RWPE1 (cell line): ENCODE data around the gene LANCL2.

ENCODE experiments used
- CTCF ChIA-PET: fragments of 350-600 bp; sonication (Branson Sonifier 250); formaldehyde crosslinking; extraction: SDS; loops from one replicate; lab custom pipeline; 2021; lab: Yijun Ruan, JAX
- POLR2A ChIA-PET: fragments of 400-600 bp; formaldehyde crosslinking; extraction: SDS; loops from one replicate; lab custom pipeline; 2020; ENCODE audit warnings: antibody characterized with exemption; ENCODE audit not compliant: low non-redundant PET; lab: Yijun Ruan, JAX
- DNase-seq: peaks from one replicate; pipeline ENCODE4 v3.0.0; 2012; ENCODE audit warnings: low spot score
- H3K27ac ChIP-seq: fragments of 450-650 bp; 2 replicates; pipeline ENCODE4 v1.5.1; 2017
- CTCF ChIP-seq: fragments of 450-650 bp; conservative IDR thresholded peaks from 2 replicates; pipeline ENCODE4 v1.5.1; 2017; ENCODE audit warnings: low read depth, mild to moderate bottlenecking

Gene LANCL2

GRCh38 chr7:55336540-55336939 is 28.6 kb upstream of the LANCL2 start:
- ChIA-PET CTCF (no interaction called here), POLR2A (no interaction called here)
- no peak for DNase-seq
- no peak overlapping the region for H3K27ac ChIP-seq
- TF ChIP-seq CTCF: no peak

- TF ChIP-seq CTCF: no peak
- H3K27ac ChIP-seq: no peak overlapping the region
- CTCF ChIA-PET: no interaction called here
- no peak for DNase-seq
- POLR2A ChIA-PET: no interaction called here
Observed at GRCh38 chr7:55339033-55340000, 25.8 kb upstream of the LANCL2 start.

- CTCF ChIA-PET: no interaction called here
- H3K27ac ChIP-seq: no peak overlapping the region
- DNase-seq: no peak
- POLR2A ChIA-PET: no interaction called here
- TF ChIP-seq CTCF: no peak
Observed at GRCh38 chr7:55342216-55342871, 22.8 kb upstream of the LANCL2 start.

- ChIA-PET CTCF (no interaction called here), POLR2A (no interaction called here)
- no peak for DNase-seq
- no peak overlapping the region for H3K27ac ChIP-seq
- TF ChIP-seq CTCF: no peak
Observed at GRCh38 chr7:55343002-55343781, 21.9 kb upstream of the LANCL2 start.

GRCh38 chr7:55343860-55344606 is 21.1 kb upstream of the LANCL2 start:
- H3K27ac ChIP-seq: no peak overlapping the region
- TF ChIP-seq CTCF: no peak
- ChIA-PET CTCF (interaction anchor here (0.7 kb wide), 1 partner anchor 16 kb away, joined by 3 read pairs; no protein-coding TSS in a partner anchor), POLR2A (no interaction called here)
- no peak for DNase-seq
